GM19452 (cell line): ENCODE results near the gene TLE3.
"Not testable (repeated sequence)": the region's sequence is repeated elsewhere in the genome, so short reads cannot be mapped to it uniquely, and the experiment has no call there.

Experiments
- ATAC-seq: cut with Tn5 transposase; IDR thresholded peaks from one replicate; pipeline ENCODE4 v1.9.1; 2021; ENCODE audit not compliant: unreplicated experiment

TLE3 gene

DNA sequence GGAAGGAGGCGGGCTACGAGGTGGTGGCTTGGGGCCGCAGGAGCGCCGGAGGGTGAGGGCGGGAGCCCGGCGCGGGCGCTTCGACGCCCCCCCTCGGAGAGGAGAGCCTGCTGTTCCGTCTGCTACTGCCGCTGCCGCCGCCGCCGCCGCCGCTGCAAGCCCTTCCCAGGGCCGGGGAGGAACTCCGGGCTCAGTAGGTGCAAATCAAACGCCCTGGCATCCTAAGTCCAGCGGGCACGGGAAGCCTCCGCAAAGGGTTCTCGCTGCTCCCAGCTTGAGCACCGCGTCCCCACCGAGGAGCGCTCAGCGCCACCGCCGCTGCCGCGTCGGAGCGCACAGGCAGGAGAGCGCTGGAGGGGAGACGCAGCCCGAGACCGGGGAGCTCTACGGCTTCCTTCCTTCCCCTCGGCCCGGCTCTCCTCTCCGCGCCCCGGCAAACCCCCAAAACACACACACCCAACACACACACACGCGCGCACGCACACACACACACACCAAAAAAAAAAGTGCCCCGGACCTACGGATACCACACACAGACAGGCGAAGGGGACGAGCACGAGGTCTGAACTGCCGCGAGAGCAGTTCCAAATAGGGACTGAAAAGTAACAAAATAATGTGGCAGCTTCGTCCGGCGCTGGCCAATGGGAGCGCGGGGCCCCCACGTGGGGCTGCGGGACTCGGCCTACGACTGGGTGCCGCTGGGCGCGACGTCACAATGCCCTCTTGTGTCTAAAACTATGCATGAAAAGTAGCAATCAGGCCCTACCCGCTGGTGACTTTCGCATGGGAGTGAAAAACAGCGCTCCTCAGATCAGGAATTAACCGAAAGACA lies at the start of gene TLE3:
Gene TLE3, minus strand, starts transcription at position 597 of the 832 bp plus-strand sequence. CDS start 1,119 bp downstream, outside the sequence.
- ATAC-seq: peak; percentile 49

DNA sequence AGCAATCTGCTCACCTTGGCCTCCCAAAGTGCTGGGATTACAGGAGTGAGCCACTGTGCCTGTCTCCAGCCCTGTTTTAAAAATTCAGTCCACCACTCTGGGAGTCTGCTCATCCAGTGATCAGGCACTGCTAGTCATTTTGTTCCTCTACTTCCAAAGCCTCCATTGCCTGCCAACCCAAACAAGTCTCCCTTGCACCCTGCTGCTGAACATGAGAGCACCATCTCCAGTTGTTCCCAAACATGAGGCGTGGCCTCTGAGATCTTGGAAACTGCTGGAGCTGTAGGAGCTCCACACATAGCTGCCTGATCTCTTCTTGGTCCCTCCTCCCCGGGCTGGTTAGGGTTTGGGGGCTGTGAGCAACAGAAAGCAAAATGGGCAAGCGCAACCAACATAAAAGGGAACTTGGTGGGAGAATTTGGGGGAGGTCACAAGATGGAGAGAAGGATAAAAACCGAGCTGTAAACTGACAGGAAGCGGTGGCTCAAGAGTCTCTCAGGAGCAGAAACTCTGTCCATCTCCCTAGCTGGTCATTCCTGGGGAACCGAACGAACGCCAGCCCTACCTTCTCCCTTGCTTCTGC lies 49.6 kb upstream of the TLE3 start:
- ATAC-seq: no peak

DNA sequence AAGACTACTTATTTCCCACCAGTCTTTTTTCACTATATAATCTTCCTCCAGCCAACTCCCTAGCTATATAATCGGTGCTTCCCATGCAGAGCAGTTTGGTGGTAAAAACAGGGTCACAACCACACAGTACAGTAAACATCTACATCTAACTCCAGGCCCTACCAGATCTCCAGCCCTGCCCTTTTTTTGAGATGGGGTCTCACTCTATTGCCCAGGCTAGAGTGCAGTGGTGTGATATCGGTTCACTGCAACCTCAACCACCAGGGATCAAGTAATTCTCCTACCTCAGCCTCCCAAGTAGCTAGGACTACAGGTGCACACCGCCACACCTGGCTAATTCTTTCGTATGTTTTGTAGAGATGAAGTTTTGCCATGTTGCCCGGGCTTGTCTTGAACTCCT lies 49.1 kb upstream of the TLE3 start:
- no peak for ATAC-seq

DNA sequence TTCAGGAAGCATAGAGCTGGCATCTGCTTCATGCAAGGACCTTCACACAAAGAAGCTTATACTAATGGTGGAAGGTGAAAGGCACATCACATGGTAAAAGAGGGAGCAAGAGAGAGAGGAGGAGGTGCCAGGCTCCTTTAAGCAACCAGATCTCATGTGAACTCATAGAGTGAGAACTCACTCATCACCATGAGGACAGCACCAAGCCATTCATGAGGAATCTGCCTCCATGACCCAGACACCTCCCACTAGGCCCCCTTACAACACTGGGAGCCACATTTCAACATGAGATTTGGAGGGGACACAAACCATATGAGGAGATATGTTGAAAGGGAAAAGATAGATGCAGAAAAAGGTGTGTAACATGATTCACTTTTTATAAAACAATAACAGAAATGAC lies 48.4 kb upstream of the TLE3 start:
- no peak for ATAC-seq

DNA sequence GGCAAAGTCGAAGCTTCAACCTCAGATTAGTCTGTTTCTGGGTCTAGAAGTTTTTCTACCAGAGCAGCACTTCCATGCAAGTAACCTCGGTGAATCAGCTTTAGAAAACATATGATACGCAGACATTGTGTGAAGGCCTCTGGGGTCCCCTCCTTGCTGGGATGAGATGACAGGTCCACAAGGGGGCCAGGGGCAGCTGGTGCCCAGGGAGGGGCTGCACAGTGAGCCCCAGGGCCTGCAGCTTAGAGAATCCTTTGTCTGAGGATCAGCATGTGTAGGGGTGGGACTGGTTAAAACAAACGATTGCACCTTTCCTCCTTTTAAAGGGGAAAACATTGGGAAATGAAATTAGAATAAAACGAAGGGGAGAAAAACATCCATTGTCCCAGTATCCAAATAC lies 47.5 kb upstream of the TLE3 start:
- ATAC-seq: no peak

DNA sequence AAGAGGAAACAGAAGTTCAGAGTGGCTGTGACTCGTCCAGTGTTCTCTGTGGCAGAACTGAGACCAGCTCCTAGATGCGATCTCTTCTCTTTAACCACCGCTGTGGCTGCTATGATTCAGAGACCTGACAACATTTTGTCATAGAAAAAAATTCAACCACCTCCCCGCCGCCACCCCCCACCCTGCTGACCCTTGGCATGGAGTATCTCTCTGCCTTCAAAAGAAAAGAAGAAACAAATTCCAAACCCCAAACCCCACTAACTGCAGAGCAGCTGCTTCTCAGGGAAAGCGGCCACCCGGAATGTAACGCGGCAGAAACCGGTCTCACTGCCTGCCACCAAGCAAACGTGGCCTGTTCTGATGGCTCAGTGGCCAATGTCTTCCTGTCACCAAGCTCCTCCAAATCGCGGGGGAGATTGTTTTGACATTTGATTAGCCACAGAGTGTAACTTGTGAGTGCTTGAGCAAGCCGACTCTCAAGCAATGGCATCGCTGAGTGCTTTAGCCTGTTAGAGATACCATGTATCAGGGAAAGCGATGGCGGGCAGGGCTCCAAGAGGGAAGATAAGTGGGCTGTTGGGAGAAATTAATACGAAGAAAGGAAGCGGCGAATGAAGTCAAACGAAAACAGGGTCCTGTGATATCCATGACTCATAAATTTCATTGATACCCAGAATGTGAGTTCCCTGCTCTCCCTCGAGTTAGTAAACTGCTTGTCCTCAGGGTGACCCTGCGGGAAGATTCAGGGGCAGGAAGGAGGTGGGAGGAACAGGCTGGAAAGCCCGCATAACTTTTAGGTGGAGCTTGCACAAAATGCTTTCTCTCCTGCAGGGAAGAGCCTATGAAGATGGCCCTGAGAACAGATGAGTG lies 44.8 kb upstream of the TLE3 start:
- no peak for ATAC-seq

DNA sequence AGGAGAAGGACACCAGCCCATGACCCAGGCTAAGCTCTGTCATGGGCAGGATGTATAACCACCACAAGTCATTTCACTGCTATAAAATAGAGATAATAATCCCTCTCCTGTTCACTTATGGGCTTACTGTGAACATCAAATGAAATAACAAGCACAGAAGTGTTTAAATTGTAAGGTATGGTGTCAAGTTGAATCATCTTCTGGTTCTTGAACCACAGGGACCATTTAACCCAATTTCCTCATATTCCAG lies 44.3 kb upstream of the TLE3 start:
- no peak for ATAC-seq

DNA sequence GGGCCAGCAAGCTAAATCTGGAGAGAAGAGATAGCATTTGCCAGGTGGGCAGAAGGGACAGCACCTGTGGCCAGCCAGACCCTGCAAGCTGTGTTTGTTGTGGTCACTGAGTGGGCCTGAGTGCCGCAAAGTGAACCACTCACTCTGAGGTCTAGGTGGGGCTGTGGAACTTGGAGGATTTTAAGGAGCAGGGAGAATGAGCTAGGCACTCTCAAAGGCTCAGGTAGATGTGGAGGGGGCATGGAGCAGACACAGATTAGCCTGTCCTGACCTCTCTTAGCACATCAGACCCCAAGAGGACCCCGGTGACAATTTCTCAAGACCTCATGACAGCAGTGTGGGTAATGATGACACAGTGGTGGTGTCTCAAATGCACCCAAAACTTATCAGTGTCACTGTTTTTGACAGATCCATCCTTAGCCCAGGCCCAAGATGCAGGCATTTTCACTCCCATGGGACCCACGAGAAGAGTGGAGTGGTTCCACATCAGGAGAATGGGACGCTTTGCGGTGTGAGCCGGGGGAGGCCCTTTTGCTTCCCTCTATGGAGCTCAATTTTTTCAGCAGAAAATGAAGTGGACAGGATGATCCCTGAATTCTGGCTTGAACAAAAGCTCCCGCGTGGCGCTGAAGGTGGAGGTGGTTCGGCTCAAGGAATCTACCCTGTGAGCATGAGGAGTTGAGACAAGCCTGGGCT lies 43.8 kb upstream of the TLE3 start:
- ATAC-seq: no peak

DNA sequence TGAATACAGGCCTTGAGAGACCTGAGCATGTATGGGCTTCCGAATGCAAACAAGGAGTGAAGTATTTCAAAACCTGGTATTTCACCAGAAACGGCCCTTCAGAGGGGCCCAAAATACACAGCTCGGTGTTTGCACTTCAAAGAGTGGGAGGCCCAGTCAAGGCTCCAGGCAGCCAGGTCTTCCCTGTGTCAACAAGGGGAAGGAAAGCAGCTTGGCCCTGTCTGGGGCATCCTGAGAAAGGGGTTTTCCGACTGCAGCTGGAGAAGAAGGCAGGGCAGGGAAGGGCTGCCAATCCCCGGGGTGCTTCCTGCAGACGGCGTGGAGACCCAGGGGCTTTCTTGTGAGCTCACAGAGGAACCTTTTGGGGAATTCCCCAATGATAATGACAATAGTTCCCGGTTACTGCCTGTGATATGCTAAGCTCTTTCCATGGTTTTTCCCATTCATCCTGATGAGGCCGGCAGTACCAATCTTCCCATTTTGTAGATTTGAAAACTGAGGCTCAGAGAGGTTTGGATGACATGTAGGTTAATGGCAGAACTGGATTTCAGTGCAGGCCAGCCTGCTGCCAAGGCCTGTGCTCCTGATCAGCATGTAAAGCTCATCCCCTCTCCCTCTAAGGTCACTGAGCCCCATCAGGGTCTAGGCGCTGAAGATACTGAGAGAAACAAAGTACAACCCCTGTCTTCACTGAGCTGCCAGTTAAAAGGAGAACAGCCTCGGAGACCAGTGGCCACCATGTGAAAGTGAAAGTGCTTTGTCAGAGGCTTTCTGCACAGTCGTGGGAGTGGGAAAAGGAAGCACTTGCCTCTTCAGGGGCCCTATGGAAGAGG lies 43.0 kb upstream of the TLE3 start:
- no peak for ATAC-seq

DNA sequence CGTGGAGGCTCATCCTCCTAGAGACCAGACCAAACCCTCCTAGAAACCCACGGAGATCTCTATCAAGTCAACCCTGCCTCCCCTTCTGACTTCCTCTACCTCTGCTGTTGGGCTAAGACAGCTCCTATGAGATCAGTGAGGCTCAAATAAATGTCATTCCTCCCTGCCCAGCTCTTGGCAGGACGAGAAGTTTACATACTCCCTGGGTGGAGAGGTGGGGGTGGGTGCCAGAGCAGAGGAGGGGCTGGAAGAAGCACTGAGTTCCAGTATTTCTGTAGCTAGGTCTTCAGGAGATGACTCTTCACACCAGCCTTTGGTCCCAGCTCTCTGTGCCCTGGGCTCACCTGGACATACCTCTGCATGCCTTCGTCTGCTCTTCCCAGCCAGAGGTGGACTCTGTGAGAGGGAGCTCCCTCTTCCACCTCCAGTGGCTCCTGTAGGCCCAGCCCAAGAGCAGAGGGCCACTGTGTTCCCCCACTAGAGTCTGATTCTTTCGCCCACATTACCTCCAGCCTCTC lies 42.4 kb upstream of the TLE3 start:
- ATAC-seq: no peak

DNA sequence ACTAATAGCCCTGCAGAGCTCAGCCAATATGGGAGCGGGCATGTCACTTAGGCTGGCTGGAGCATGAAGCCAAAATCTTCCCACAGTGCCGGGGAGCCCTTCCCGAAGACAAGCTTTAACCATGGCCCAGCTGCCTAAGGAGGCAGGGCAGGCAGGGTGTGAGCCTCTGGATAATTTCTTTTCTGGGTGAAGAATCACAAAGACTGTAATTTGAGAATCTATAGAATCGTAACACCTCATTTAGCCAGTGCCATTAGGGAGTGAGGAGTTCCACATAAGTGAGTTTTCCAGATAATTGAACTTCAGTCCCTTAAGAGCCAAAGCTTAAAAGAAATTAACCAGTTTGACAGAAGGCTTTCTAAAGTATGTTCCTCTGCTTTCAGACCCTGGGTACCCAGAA lies 40.2 kb upstream of the TLE3 start:
- no peak for ATAC-seq

DNA sequence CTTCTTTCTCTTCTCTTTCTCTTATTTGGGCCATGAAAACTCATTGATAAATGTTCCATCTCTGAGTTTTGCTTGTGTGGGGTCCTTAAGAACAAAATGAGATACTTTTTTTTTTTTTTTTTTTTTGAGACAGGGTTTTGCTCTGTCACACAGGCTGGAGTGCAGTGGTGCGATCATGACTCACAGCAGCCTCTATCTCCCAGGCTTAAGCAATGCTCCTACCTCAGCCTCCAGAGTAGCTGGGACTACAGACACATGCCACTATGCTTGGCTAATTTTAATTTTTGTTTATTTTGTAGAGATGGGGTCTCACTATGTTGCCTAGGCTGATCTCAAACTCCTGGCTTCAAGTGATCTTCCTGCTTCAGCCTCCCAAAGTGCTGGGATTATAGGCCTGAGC lies 39.3 kb upstream of the TLE3 start:
- not testable (repeated sequence) for ATAC-seq

DNA sequence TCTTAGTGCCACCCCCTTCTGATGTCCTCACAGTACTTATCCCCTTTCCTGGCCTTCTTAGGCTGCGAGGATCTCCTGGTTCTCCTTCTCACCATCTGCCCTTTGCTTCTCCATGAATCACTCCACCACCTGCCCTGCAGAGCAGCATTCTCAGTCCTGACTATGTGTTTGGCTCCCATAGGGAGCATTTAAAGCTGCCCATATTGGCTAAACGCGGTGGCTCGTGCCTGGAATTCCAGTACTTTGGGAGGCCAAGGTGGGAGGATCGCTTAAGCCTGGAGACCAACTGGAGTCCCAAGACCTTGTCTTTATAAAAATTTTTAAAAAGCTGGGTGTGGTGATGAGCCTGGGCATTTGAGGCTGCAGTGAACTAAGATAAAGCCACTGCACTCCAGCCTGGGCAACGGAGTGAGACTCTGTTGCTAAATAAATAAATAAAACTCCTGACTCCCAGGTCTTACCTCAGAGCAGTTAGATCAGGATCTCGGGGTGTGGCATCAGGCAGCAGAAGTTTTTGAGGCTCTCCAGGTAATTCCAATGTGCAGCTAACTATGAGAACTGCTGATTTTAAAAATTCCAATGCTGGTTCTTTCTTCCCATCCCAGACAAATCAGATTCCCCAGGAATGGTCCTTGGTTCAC lies 36.2 kb upstream of the TLE3 start:
- no peak for ATAC-seq

DNA sequence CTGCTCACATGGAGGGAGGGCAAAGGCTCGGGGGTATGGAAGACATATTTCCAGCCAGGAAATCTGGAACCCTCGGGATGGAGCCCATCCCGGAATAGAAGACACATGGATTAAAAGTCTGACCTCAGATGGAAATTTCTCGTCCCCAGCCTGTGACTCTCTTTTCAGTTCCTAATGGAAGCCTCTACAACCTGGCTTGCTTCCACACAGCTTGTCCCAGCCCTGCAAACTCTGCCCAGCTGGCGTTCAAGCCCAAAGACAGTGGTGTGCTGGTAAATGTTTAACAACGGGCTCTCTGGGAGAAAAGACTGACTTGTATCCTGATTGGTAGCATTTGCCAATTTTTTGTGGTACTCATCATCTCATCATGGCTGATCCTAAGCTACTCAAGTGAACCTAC lies 35.6 kb upstream of the TLE3 start:
- no peak for ATAC-seq

DNA sequence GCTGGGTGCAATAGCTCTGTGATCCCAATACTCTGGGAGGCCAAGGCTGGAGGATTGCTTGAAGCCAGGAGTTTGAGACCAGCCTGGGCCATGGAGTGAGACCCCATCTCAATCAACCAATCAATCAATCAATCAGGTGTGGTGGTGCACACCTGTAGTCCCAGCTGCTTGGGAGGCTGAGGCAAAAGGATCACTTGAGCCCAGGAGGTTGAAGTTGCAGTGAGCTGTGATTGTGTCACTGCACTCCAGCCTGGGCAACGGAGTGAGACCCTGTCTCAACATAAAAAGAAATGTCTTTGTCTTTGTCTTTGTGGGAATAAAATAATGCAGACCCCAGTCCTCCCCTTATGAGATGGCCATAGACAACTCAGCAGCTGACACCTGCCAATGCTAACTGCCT lies 34.9 kb upstream of the TLE3 start:
- no peak for ATAC-seq

DNA sequence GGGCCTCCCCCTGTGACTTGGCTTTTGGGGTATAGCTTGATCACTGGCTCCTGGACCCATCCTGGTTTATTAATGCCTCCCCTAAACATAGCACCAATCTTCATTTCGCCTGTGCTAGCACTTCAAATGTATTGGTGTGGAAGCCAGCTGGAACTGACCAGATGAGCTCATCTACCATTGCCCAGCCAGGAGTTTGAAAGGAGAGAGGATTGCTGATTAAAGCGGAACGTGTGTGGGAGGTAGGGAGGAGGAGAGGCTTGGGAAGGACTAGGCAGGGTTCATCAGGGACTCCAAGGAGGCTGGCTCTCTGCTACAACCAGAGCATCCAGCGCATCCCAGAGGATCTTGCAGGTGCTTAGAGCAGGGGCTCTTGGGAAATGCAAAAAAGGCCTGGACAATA lies 34.4 kb upstream of the TLE3 start:
- ATAC-seq: no peak

DNA sequence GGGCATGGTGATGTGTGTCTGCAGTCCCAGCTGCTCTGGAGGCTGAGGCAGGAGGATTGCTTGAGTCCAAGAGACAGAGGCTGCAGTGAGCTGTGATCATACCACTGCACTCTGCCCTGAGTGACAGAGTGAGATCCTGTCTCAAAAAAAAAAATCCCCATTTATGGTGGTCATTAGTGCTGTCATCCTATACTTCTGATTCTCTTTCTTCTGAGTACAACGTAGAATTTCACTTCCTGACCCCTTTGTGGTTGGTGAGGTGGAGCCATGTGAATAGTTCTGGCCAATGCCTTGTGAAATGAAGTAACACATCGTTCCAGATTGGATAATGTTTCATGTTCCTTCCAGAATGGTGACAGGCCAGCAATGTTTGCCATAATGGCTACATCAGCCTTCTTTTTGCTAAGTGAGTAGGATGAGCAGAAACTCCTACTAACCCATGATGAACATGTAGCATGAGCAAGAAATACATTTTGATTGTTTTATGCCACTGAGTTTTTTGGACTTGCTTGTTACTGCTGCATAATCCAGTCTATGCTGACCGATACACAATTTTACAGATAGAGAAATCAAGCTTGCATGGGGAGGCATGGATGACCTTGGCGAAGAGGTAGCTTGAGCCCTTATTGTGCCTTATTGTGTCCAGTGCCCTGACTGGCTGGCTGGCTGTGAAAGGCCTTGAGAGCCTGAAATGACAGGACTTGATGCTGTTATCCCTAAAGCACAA lies 30.9 kb upstream of the TLE3 start:
- ATAC-seq: no peak

DNA sequence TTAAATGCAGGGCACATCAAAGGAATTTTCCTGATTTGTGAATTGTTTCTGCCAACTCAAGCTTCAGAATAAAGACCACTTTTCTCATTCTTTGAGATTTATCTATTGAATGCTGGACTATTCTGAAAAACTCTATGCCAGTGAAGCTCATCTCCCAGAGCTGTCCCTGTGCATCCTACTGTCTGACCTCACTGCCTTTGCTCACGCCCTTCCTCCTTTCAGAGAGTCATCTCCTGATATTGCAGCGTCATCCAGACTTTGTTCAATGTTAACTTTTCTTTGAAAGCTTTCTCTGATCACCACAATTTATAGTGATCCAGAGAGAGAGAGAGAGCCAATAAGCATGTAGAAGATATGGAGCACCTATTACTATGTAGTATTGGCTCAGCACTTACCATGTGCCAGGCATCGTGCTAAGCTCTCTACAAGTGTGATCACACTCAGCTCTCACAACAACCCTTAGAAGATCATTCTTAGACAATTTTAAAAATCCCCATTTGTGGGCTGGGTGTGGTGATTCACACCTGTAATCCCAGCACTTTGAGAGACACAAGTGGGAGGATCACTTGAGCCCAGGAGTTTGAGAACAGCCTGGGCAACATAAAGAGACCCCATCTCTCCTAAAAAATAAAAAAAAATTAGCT lies 30.2 kb upstream of the TLE3 start:
- no peak for ATAC-seq

DNA sequence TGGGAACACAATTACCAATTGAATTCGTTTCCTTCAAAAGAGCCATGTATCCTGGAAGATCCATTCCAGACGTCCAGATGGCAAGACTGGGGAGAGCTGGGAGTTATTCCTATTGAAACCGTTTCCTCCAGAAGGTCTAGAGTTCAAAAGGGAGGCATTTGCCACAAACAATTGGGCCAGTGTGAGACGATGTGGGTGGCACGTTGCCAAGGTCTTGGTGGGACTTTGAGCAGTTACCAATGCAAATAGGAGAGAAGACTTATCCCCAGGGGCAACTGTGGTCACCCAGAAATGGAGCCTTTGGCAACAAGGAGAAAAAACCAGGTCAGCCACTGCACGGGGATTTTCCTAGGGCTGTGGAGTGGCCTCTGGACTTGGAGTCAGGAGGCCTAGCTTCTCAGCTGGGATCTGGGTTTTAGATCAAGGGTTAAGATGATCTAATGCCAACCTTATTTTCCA lies 29.6 kb upstream of the TLE3 start:
- ATAC-seq: no peak
